Putamen (tissue), 1 donor: ENCODE results near the gene TMEM81.
A peak's percentile ranks its signal among the peaks of the same experiment; 100 is the strongest.

Source experiments
- DNase-seq: peaks from one replicate; pipeline ENCODE4 v3.0.0-alpha.2; 2016; ENCODE audit warnings: low spot score

The TMEM81 gene

GRCh38 chr1:205058853-205059252 lies 25.4 kb downstream of the TMEM81 start:
- DNase-seq: no peak

DNA sequence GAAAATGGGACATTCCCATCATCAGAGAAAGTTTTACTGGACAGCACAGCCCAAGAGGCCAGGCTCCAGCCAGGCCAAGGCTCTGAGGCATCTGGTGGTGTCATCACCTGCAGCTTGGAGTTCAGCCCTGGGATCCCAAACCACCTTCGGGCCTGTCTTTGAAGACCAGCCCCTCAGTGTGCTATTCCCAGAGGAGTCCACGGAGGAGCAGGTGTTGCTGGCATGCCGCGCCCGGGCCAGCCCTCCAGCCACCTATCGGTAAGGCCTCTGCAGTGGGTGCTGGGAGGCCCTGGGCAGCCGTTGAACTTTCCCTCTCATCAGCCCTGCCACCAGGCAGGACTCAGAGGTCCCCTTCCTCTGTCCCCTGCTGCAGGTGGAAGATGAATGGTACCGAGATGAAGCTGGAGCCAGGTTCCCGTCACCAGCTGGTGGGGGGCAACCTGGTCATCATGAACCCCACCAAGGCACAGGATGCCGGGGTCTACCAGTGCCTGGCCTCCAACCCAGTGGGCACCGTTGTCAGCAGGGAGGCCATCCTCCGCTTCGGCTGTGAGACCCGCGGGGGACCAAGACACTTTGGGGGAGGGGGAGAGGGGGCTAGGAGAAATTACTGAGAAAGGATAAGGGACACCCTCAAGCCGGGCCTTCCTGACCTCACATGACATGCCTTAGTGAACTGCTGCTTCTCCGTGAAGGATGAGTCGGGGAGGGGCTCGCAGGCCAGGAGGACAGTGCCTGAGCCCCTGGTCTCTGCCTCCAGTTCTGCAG lies 26.3 kb downstream of the TMEM81 start:
- DNase-seq: no peak

DNA sequence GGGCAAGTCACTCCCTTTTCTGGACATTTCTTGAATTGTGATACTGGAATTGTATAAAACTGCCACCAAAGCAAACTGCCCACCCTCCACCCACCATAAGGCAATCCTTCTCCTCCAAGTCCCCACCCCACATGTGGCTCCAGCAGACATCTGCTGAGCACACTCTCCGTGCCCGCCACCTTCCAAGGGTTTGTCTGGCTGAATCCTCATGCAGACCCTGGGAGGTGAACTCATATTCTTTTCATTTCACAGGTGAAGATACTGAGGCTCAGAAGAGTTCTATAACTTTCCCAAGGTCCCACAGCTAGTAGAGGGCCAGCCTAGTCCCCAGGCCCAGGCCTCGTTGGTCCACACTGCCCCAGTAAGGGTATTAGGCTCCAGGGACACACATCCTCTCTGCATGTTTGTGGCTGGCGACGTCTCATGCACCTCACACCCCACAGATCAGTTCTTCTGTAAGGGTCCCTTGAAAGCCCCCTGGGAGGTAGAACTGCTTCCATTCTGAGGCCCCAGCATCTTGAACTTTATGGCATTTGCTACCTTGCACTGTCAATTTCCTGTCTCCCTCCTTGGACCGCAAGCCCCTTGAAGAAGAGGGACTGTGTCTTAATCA lies 27.2 kb downstream of the TMEM81 start:
- no peak for DNase-seq

DNA sequence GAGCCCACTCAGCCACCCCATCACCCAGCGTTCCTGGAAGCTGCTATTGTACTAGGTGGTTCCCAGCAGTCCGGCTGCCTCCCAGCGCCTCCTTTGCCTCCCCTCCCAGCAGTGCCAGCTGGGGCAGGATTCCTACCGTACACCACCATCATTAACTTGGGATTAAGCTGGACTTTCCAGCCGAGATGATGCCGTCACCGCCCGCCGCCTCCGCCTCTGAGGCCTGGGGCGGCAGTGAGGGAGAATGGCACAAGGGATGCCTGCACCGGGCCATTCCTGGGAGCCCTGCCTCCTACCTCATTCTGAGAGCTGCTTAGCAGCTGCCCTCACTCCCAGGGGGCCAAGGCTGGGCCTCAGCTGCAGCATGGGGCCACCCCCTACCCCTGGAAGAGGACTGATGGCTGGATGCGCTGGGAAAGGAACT lies 28.1 kb downstream of the TMEM81 start:
- DNase-seq: no peak

GRCh38 chr1:205054013-205054412 lies 30.2 kb downstream of the TMEM81 start:
- DNase-seq: no peak

- DNase-seq: no peak
Observed at GRCh38 chr1:205053296-205053695, 31.0 kb downstream of the TMEM81 start.

DNA sequence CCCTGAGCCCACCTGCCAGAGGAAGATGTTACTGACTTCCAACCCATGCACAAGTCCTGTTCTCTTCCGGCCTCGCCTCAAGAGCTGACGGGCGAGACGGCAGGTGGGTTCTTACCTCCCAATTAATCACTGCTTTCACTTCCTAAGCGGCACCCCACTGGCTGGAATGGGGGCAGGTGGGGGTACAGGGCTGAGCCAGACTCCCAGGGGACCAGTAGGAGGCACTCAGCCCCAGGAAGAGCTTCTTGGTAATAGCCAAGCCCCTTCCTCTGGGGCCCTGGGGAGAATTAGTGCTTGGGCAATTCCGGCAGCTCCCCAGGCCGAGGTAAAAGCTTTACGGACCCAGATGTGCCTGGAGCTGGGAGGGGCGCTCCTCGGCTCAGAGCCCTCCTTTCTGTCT lies 31.6 kb downstream of the TMEM81 start:
- DNase-seq: no peak

DNA sequence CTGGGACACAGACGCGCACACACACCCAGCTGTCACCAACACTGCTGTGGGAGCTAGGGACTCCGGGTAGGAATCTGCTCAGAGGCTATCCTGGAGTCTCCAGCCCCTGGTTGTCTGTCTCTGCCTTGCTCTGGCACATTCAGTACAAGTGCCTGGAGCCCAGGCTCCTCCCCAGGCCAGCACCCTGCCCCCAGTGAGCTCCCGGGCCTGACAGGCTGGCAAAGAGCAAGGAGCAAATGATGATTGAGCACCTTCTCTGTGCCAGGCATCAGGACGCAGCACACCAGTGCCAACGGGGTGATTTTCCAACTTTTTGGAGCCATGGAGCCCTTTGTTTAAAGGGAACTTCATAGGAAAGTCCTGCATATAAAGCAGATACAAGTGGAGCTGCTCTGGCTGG lies 34.8 kb downstream of the TMEM81 start:
- DNase-seq: no peak

DNA sequence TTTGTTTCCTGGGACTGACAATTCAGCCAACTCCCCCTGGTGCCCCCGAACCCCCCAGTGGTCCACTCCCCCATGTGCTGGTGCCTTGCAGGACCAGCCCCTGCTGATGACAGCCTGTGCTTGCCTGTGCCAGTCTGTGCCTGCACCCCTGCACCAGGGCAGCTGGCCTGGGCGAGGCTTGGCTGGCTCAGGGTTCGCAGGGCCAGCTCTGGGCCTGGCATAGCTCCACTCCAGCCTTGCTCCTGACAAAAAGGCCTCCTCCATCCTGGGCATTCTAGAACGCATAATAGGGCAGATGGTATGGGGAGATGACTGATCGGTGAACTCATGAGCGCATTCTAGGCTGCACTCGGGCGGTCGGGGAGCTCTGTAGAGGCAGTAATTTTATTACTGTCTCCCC lies 35.9 kb downstream of the TMEM81 start:
- peak; percentile 98 for DNase-seq

DNA sequence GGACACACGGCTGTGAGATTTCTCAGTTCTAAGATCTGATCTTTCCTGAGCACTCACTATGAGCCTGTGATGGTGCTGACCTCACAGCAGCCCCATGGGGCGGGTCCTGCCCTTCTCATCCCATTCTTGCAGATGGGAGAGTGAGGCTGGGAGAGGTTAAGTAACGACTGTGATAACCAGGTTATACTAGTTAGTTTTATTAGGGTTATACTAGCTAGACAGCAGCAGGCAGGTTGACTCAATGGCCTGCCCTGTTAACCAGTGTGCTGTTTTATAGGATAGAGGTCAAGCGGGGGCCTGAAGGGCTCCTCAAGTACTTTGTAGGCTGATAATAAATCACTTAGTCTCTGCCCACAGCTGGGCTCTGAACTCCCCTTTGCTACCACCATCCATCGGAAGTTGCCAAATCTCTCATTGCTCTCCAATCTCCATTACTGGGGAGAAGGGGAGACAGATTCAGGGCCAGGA lies 36.5 kb downstream of the TMEM81 start:
- DNase-seq: peak; percentile 76

GRCh38 chr1:205046870-205047269 lies 37.4 kb downstream of the TMEM81 start:
- peak; percentile 86 for DNase-seq

- DNase-seq: no peak
Observed at GRCh38 chr1:205045146-205045545, 39.1 kb downstream of the TMEM81 start.

- no peak for DNase-seq
Observed at GRCh38 chr1:205044741-205045140, 39.5 kb downstream of the TMEM81 start.

DNA sequence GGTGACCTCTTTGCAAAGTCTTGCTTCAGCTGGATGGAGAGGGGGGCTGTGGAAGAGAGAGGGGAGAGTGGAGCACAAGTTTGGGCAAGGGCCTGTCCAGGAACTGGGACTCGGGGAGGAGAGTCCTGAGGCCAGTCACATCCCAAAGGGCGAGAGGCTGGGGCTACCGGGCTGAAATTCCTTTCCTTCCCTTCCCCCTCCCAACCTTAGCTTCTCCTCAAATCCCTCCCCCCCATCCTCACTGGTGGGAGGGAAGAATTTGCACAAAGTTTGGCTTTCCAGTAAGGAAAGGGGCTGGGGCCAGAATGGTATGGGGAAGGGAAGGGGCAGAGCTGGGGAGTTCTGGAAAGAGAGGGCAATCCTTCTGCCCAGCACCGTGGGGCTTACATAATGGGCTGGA lies 40.4 kb downstream of the TMEM81 start:
- DNase-seq: no peak

- DNase-seq: peak; percentile 92
Observed at GRCh38 chr1:205042911-205043806, 41.1 kb downstream of the TMEM81 start, which contains the start of gene CNTN2. Gene CNTN2, plus strand, starts transcription at chr1:205043212. Its CDS starts 9,974 bp downstream, at chr1:205053186.

- peak; percentile 75 for DNase-seq
Observed at GRCh38 chr1:205041998-205042910, 42.0 kb downstream of the TMEM81 start.

- DNase-seq: no peak
Observed at GRCh38 chr1:205041001-205041715, 43.1 kb downstream of the TMEM81 start.

DNA sequence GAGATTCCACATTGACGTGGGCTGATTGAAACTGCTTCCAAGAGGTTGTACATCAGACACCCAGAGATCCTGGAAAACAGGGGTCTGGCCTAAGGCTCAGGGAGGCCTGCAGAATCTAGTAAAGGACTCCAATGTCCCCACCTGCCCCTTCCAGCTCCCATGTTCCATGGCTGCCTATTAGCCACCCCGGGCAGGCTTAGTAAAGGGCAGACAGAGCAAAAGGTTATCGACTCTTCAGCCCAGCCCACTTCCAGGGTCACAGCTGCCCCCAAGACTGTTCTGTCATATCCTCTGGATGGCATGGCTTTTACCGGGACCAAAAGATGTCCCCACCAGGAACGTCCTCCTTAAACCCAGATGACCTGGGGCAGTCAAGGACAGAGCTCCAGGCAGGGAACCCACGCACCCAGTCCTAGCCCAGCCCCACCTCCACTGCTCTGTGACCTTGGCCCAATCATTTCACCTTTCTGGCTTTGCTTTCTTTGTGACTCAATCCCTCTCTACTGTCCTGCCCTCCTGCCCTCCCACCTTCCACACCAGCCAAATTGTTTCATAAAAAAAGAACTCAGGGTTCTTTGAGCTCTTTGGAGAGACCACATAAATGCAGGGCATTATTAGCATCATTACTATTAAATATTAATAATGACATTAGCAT lies 46.0 kb downstream of the TMEM81 start:
- no peak for DNase-seq

DNA sequence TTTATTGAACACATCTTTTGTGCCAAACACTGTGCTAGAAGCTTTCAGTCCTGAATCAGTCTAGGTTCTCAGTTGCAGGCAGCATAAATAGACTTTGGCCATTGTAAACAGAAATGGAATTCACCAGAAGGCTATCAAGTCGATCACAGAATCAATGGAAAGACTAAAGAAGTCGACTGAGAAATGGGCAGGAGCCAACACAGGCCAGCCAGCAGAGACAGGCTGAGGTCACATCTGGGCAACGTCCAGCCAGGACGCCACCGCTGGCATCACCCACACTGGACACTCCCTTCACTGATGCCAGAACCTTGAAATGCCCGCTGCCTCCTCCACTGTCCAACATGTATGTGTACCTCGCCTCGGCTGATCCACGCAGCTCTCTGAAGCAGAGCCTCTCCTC lies 46.7 kb downstream of the TMEM81 start:
- no peak for DNase-seq
